ENCODE data around the gene SH3RF3.

The SH3RF3 gene

DNA sequence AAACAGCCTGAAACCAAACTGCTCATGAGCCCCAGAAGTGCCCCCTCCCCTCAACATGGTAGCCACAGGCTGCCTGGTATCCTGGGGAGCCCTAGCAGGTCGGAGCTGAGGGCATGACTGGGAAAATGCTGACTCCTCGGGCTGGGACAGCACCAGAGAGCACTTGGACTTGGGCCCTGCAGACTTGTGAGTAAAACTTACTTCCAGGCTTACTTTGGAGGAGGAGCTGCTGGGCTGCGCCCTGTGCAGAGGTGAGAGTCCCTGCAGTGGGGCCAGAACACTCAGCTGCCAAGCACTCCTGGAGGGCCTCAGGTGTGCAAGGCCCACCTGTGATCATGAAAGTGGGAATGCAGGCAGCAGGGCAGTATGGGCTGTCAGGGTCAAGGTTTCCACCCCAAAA is 365.3 kb downstream of the SH3RF3 start:
- no peak for DNase-seq

DNA sequence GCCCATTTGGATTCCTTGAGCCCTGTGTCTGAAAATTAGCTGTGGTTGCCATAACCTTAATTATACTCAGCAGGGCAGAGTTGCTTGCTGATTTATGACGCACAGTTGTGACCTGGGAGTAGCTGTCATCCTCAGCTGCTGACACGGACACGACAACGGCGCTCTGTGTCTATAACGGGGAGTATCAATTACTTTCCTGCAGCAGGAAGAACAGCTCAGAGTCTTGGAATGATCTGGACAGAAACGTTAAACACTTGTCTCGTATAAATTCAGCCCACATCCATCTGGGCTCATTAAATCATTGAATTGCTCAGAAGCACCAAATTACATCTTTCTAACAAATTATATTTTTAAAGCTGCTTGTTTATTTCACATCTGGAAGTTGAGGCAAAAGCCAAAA is 368.5 kb downstream of the SH3RF3 start:
- no peak for DNase-seq

GRCh38 chr2:109497911-109498870 is 369.2 kb downstream of the SH3RF3 start:
- no peak for DNase-seq

DNA sequence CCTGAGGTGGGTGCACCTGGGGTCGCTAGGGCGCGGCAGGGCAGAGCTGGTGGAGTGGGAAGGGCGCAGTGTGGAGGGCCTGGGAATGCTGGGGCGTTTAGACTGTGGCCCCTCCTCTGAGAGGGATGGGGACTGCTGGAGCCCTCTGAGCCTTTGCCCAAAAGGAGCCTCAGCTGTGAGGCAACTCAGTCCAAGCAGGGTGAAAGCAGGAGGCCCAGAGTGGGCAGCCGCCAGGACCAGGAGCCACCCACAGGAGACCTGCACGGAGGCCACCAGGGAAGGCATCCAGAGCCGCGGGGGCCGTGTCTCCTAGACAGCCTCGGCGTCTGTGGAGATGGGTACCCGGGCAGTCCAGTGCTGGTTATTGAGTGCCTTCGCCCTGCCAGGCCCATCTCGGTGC is 369.9 kb downstream of the SH3RF3 start:
- DNase-seq = no peak

DNA sequence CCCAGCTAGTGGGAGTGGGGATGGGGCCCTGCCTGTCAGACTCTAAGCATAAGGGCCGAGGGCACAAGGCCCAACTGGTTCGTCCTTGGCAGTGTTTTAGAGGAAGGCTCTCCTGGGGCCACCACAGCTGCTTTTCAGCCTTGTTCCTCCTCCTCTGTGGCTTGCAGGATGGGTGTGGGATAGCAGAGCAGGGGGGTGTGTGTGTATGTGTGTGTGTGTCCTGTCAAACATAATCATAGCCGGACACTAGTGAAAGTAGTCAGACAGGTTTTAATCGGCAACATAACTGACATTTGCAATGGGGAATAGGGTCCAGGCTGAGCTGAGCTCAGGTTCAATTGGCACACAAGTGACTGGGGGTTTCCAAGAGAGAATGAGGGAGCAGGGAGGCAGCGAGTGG is 370.6 kb downstream of the SH3RF3 start:
- no peak for DNase-seq

GRCh38 chr2:109500910-109501309 is 371.9 kb downstream of the SH3RF3 start:
- no peak for DNase-seq

DNA sequence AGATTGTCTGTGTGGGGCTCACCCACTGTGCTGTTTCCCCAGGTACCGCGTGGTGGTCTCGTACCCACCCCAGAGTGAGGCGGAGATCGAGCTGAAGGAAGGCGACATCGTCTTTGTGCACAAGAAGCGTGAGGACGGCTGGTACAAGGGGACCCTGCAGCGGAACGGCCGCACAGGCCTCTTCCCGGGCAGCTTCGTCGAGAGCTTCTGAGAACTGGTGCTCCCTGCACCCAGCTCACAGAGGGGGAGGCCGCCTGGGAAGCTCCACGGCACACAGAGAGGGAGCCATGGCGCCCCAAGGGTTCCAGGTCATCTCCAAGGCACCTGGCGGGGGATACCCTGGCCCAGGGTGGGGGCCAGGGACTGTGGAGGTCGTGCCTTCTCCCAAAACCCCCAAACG is 372.5 kb downstream of the SH3RF3 start:
- DNase-seq = no peak

DNA sequence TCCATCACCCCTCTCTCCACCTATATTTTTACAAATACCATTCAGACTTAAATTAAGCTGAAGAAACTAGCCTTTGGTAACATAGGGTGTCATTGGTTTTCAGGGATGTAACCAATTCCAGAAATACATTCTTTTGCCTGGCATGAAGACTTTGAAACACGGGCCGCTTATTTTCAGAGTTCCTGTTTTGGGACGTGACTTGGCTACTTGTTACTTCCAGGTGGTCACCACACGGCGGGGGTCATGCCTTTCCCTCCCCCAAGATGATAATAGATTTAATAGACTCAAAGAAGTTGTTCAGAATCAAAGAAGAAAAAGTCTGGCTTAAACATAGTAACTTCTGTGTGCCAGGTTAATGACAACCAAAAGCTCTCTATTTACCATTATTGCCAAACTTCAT is 374.2 kb downstream of the SH3RF3 start:
- no peak for DNase-seq

DNA sequence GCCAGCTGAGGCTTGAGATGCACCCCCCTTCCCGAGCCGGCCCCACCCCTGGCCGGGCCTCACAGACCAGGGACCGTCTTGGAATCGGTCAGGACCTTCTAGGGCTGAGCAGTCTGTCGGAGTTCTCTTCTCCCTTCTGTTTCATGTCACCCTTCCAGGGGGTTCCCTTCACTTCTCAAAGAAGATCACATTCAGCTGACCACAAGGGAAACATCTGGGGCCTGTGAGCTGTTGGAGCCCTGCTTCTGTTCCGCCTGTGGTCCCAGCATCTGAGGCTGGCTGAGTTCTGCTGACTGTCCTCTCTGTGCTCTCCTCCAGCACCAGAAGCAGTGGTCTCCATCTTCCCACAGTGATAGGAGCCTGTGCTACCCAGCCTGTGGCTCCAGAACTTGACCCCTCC is 378.2 kb downstream of the SH3RF3 start:
- DNase-seq = no peak

GRCh38 chr2:109507828-109508227 is 378.8 kb downstream of the SH3RF3 start:
- no peak for DNase-seq

DNA sequence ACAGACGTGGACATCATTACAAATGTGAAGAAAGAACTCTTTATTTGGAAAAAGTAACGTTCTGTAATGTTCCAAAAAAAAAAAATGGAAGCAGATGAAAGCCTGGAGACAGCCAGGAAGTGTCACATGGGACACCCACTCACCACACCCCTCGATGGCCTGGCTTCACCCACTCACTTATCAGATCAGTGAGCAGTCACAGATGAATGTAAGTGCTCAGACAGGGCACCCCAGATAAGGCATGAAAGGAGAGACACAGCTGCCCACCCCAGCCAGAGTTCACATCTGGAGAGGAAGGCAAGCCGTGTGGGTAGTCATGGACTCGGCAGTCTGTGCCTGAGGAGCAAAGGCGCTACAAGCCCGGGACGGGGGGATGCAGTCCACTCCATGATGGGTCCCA is 379.6 kb downstream of the SH3RF3 start:
- DNase-seq = no peak

DNA sequence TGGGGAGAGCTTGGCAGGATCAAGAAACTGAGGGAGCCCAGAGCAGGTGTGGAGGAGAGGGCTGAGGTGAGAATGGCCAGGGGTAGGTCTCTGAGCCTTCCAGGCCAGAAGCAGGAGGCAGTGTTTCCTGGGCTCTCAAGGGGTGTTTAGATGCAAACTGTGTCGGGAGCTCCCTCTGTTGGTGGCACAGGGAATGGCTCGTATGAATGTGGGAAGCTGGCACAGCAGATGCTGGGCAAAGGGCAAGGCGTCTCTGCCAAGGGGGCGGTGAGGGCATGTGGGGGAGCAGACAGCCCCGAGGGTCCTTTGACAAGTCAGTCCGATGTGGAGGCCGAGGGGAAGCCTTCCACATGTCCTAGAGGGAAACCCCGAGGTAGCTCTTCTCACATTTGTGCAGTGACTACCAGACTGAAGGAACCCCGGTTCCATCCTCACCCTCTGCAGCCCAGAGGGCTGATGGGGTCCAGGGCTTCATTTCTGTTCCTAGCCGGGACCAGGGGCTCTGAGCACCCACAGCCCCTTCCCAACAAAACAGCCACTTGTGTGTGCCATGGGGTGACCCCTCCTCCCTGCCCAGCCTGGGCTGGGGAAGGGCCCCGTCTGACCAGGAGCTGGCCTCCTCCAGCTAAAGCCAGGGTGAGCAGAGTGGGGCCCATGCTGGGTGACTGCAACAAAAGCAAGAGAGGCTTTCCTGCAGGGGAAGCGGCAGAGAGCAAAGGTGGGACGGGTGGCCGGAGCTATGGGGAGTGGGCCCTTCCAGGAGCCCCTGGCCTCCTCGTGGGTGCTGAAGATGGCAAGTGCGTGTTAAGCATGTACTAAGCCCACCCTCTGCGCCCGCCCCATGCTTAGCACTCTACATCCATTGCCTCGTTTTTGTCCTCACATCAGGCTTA is 381.4 kb downstream of the SH3RF3 start:
- peak; percentile 71 for DNase-seq

DNA sequence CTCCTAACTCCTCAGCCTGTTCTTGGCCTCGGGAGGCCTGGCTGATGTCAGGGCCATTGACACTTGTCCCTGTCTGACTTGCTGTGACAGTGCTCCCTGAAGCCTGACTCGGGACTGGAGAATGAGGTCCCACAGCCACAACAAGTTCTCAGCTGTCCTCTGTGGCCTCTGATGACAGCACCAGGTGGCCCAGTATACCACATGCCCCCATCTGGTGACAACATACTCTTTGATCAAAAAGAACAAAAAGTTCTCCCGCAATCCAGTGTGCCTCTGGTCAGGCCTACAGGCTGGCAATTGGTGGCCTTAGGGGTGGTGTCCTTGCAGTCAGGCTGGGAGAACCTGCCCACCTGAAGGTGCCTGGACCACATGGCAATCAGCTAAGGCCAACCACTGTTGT is 382.2 kb downstream of the SH3RF3 start:
- DNase-seq = no peak

DNA sequence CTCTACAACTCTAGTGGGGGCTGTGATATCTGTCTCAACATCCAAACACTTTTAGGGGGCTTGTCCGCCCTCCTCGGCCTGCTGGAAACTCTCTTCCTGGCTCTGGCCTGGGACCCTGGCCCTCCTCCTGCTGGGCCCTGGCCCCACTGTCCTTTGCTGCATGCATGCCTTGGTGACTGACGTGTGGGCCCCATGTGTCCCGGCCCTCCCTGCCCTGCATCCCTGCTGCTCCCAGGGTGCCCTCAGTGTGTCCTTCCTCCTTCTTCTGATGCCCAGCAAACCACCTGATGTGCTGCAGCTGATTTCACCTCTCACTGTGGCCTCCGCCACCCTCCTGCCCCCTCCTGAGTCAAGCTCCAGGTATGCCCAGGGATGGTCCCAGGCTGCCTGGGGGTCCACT is 383.1 kb downstream of the SH3RF3 start:
- DNase-seq = no peak

DNA sequence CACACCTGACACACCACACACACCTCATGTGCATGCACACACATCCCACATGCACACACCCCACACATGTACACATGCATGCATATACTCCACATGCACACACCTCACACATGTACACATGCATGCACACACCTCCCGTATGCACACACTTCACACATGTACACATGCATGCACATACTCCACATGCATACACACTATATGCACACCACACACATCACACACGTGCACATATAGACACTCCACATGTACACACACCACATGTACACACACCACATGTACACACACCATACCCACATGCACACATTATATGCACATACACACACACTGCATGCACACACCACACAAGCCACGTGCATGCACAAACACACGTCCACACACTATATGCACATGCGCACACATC is 384.2 kb downstream of the SH3RF3 start:
- no peak for DNase-seq

DNA sequence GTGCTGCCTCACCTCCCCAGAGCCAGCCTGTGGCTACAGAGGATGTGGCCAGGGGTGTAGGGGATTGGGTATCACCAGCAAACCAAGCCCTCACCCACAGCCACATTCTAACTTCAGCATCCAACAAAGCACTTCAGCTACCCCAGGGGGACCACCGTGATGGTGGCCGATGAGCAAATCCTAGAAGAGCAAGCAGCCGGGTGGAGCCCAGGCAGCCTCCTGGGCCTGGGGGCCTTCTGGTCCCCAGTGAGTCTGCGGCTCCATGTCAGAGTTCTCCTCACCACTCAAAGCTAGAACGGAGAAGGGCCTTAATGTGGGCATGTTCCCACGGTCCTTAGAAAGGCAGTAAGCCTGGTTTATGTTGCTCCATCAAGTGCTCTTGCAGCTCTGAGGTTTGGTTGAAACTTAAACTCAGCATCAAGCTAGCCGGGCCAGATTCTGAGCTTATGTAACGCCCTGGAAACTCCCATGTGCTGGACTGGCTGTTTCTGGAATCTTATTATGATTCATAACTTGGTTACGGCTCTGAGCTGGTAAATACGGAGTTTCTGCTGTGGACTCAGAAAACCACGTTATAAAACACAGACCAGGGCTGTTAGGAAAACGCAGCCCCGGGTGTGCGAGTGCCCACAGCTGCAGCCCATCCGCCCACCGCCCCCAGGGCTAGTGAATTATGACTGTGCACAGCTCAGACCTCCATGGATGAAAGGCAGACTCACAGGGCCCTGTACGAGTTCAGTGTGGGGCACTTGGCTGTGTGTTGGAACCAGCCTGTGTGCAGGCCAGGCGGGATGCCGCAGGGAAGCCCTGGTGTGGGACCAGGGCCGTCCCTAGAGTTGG is 385.0 kb downstream of the SH3RF3 start:
- DNase-seq = no peak

DNA sequence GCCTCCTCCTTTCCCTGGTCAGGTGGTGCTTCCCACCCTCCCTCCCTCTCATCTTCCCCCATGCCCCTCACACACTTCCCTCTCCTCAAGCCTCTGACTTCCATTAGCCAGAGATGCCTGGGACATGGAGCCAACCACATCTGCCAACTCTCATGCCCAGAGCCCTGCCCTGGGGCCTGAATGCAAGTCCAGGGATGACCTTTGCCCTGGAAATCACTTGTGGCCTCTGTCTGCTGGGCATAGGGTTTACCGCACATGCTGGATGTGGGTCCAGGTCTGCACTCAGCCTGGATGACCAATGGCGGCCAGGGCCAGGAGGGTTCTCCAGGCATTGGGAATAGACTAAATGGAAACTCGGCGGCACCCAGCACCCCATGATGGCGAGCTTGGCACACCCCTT is 385.9 kb downstream of the SH3RF3 start:
- no peak for DNase-seq

- DNase-seq = peak; percentile 14
Observed at GRCh38 chr2:109516445-109517117, 387.6 kb downstream of the SH3RF3 start.

DNA sequence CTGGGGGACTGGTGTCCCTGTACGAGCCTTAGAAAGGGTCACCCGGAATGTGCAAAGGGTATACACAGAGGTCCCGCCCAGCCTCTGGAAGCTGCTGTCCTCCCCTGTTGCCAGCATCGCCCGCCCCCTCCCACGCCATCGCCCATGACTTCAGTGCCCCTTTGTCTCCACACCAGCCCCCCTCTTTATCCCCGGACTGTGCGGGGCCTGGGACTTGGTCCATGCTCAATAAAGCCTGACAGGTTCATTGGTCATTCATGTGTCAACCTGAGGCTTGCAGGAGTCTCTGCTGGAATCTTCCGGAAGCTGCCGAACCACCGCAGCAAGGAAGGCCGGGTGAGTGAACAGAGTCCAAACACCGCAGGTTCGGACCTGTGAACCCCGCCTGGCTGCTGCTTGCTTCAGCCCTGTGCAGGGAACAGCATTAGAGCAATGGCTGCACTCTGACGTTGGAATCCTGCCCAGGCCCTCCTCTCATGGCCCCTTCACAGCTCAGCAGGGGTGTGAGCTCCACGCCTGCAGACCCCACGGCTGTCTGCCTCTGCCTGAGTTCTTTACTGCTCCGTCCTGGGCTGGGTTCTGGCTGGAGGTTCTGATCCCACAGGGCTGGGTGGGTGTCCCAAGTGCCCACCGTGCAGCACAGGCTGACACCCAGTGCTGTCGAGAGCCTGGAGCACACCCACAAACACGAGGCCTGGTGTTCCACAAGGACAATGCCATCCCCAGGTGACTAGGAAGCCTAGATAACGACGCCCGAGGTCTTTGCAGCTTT is 388.3 kb downstream of the SH3RF3 start:
- DNase-seq = no peak

- DNase-seq = no peak
Observed at GRCh38 chr2:109519513-109519912, 390.5 kb downstream of the SH3RF3 start.

- no peak for DNase-seq
Observed at GRCh38 chr2:109521233-109522062, 392.4 kb downstream of the SH3RF3 start.
